CD4-positive, alpha-beta T cell (primary cell): ENCODE data around the gene CTF1. TPM values are rescaled to one million over a fixed set of nuclear protein-coding genes. Genes with fewer than 3 reads are reported as not detected.

Source experiments
- ATAC-seq: fragments of 200-7000 bp; cut with Tn5 transposase; one replicate; pipeline ENCODE4 v1.10.0; 2022; ENCODE audit warnings: mild to moderate bottlenecking; ENCODE audit not compliant: poor library complexity
- CTCF ChIA-PET: fragments of 350-600 bp; sonication (Branson Sonifier 250); formaldehyde crosslinking; loops from one replicate; lab custom pipeline; 2021; ENCODE audit warnings: antibody characterized with exemption, inconsistent platforms; lab: Charles Lee
- POLR2A ChIA-PET: fragments of 350-600 bp; sonication (Branson Sonifier 250); formaldehyde crosslinking; loops from one replicate; lab custom pipeline; 2021; ENCODE audit warnings: antibody characterized with exemption, inconsistent platforms; lab: Charles Lee
- DNase-seq, 14 experiments: peaks; one replicate each; pipeline ENCODE4 v3.0.0-alpha.2; 2013 to 2020; ENCODE audit warnings: mixed read lengths in 2 of 14
- H3K27ac ChIP-seq, 2 donors: one replicate each; pipeline versions ENCODE4 v1.5.1 to v1.7.0; 2013; ENCODE audit warnings: low read length in 2 of 2, low read depth in 1 of 2, mild to moderate bottlenecking in 1 of 2
- H3K27me3 ChIP-seq, 2 experiments: 1 replicate in 1 of 2; 2 replicates in 1 of 2; pipeline versions ENCODE4 v1.6.1 to v1.7.0; 2013; ENCODE audit warnings: low read length in 2 of 2, control low read depth in 1 of 2, mild to moderate bottlenecking in 1 of 2, moderate library complexity in 1 of 2; ENCODE audit not compliant: insufficient read depth in 2 of 2, control insufficient read depth in 1 of 2
- H3K36me3 ChIP-seq: one replicate; pipeline ENCODE4 v1.6.1; 2013; ENCODE audit warnings: low read length, control low read depth; ENCODE audit not compliant: insufficient read depth
- H3K4me1 ChIP-seq: one replicate; pipeline ENCODE4 v1.6.1; 2013; ENCODE audit warnings: low read length, control low read depth; ENCODE audit not compliant: insufficient read depth
- H3K4me3 ChIP-seq: one replicate; pipeline ENCODE4 v1.5.1; 2013; ENCODE audit warnings: mild to moderate bottlenecking, low read length, moderate library complexity
- H3K9me3 ChIP-seq, 2 experiments: 1 replicate in 1 of 2; 2 replicates in 1 of 2; pipeline versions ENCODE4 v1.6.1 to v1.7.0; 2013; ENCODE audit warnings: low read length in 2 of 2, mild to moderate bottlenecking in 2 of 2, control low read depth in 1 of 2, moderate library complexity in 1 of 2; ENCODE audit not compliant: control insufficient read depth in 1 of 2, insufficient read depth in 1 of 2
- H3K27ac Mint-ChIP-seq: one replicate; pipeline ENCODE4 v1.8.0; 2020; ENCODE audit warnings: mixed read lengths
- H3K27me3 Mint-ChIP-seq: one replicate; pipeline ENCODE4 v1.8.0; 2021; ENCODE audit warnings: mixed read lengths
- H3K36me3 Mint-ChIP-seq: one replicate; pipeline ENCODE4 v1.8.0; 2021; ENCODE audit warnings: low read depth, mixed read lengths
- H3K4me1 Mint-ChIP-seq: one replicate; pipeline ENCODE4 v1.8.0; 2021; ENCODE audit warnings: low read depth, mixed read lengths
- H3K4me3 Mint-ChIP-seq: one replicate; pipeline ENCODE4 v1.8.0; 2020; ENCODE audit warnings: mild to moderate bottlenecking, mixed read lengths
- H3K9me3 Mint-ChIP-seq: one replicate; pipeline ENCODE4 v1.8.0; 2020; ENCODE audit warnings: mixed read lengths
- CTCF ChIP-seq: fragments of 200-600 bp; IDR thresholded peaks from one replicate; pipeline ENCODE4 v1.8.0; 2022; ENCODE audit warnings: antibody characterized with exemption, mild to moderate bottlenecking
- intact Hi-C, 2 experiments: fragments of 100-400 bp; cut with DNase I in 1 of 2; cut with micrococcal nuclease in 1 of 2; formaldehyde crosslinking; loops; one replicate each; pipeline versions ENCODE4 v1.15.1 to v1.9.0; 2023 to 2025; cut with DNase I, micrococcal nuclease
- total RNA-seq, 174 experiments: library from RNA in 2 of 174; stranded (reverse) in 2 of 174; gene quantifications; one replicate each; pipeline ENCODE4 v1.2.3 and lab custom pipeline; 2021 to 2026

CTF1 gene
- total RNA-seq, 2 experiments from 2014 or later: 0.20 TPM; not detected in 1

GRCh38 chr16:30924913-30925631 lies 28.7 kb downstream of the CTF1 start:
- no peak for ATAC-seq
- no peak for TF ChIP-seq CTCF
- ChIA-PET CTCF (interaction anchor here (1.0 to 2.1 kb wide), 2 partner anchors 16 to 111 kb away, joined by 4 to 10 read pairs; no protein-coding TSS in a partner anchor), POLR2A (interaction anchor here (0.8 kb wide), 1 partner anchor 23 kb away, joined by 3 read pairs; no protein-coding TSS in a partner anchor)
- Mint-ChIP-seq H3K27ac (peak overlapping the region; percentile 58), H3K36me3 (peaks cover 7% of the 10 kb centered on the region), H3K4me1 (peaks cover 19% of the 10 kb centered on the region), H3K9me3 (no peaks in the 10 kb centered on the region), H3K27me3 (no peaks in the 10 kb centered on the region), H3K4me3 (peak overlapping the region; percentile 84)
- H3K36me3 ChIP-seq: peaks cover 4% of the 10 kb centered on the region
- peak in 1 of 14 experiments; percentile 43 for DNase-seq
- H3K4me1 ChIP-seq: peaks cover 27% of the 10 kb centered on the region
- no peaks in the 10 kb centered on the region for H3K27me3 ChIP-seq
- H3K9me3 ChIP-seq: no peaks in the 10 kb centered on the region
- intact Hi-C loops: loop anchor here (1.0 to 10.0 kb wide), 6 partner anchors 29 to 930 kb away; partner anchors contain the start of genes HIRIP3 (in 1 of the 2), INO80E (in 1 of the 2), MYL11 (in 1 of the 2) and PHKG2 (in 1 of the 2)
- no peak overlapping the region for H3K4me3 ChIP-seq
- H3K27ac ChIP-seq: peak overlapping the region; percentile 19 to 22

- Mint-ChIP-seq H3K4me3 (peak overlapping the region; percentile 86), H3K4me1 (peaks cover 19% of the 10 kb centered on the region), H3K27me3 (no peaks in the 10 kb centered on the region), H3K9me3 (no peaks in the 10 kb centered on the region), H3K36me3 (peaks cover 9% of the 10 kb centered on the region), H3K27ac (peak overlapping the region; percentile 51)
- Histone ChIP-seq H3K4me3 (no peak overlapping the region), H3K4me1 (peaks cover 27% of the 10 kb centered on the region), H3K27me3 (no peaks in the 10 kb centered on the region), H3K9me3 (no peaks in the 10 kb centered on the region), H3K36me3 (peaks cover 5% of the 10 kb centered on the region), H3K27ac (no peak overlapping the region)
- DNase-seq (peak in 1 of 14 experiments; percentile 46), ATAC-seq (no peak)
- intact Hi-C loops: loop anchor here (1.0 to 10.0 kb wide), 5 partner anchors 29 to 931 kb away; partner anchors contain the start of genes HIRIP3 (in 1 of the 2), INO80E (in 1 of the 2), MYL11 (in 1 of the 2) and TBC1D10B (in 1 of the 2)
- POLR2A ChIA-PET: no interaction called here
- CTCF ChIA-PET: interaction anchor here (2.1 kb wide), 1 partner anchor 16 kb away, joined by 10 read pairs; no protein-coding TSS in a partner anchor
- no peak for TF ChIP-seq CTCF
Measured at GRCh38 chr16:30925632-30925987, 29.2 kb downstream of the CTF1 start.

- intact Hi-C loops: loop anchor here (1.0 to 10.0 kb wide), 5 partner anchors 28 to 931 kb away; partner anchors contain the start of genes HIRIP3 (in 1 of the 2), INO80E (in 1 of the 2), MYL11 (in 1 of the 2) and TBC1D10B (in 1 of the 2)
- H3K4me3 ChIP-seq: no peak overlapping the region
Measured at GRCh38 chr16:30925995-30926811, 29.8 kb downstream of the CTF1 start.

More at GRCh38 chr16:30925995-30926811, 29.8 kb downstream of the CTF1 start:
- Histone ChIP-seq H3K27me3 (no peaks in the 10 kb centered on the region), H3K9me3 (no peaks in the 10 kb centered on the region), H3K27ac (no peak overlapping the region), H3K36me3 (peaks cover 5% of the 10 kb centered on the region), H3K4me1 (peaks cover 27% of the 10 kb centered on the region)
- Mint-ChIP-seq H3K27ac (peak overlapping the region; percentile 51), H3K27me3 (no peaks in the 10 kb centered on the region), H3K4me3 (peak overlapping the region; percentile 86), H3K36me3 (peaks cover 14% of the 10 kb centered on the region), H3K4me1 (peaks cover 19% of the 10 kb centered on the region), H3K9me3 (no peaks in the 10 kb centered on the region)
- no peak for ATAC-seq
- ChIA-PET POLR2A (no interaction called here), CTCF (interaction anchor here (2.1 kb wide), 1 partner anchor 15 kb away, joined by 10 read pairs; no protein-coding TSS in a partner anchor)
- TF ChIP-seq CTCF: no peak
- no peak for DNase-seq
